ENCODE data around the gene CDX1. TPM values are rescaled to one million over a fixed set of nuclear protein-coding genes. Genes with fewer than 3 reads are reported as not detected.
A peak's percentile ranks its signal among the peaks of the same experiment; 100 is the strongest.

CDX1 gene
- total and polyA plus RNA-seq, 2 experiments from 2014 or later: 43.3 to 54.6 TPM

GRCh38 chr5:150168864-150169263 lies 2.3 kb downstream of the CDX1 start:
- TF ChIP-seq CTCF (IDR thresholded peaks at IDR 0.05; ENCODE audit: poor library complexity): no peak
- TF ChIP-seq EZH2 (IDR thresholded peaks at IDR 0.05; ENCODE audit: borderline replicate concordance): no peak
- no peak for TF ChIP-seq EZH2phosphoT487 (IDR thresholded peaks at IDR 0.05; ENCODE audit: low read depth, severe bottlenecking, unreplicated experiment)
- H3K27ac ChIP-seq: no peak overlapping the region
- H3K4me2 ChIP-seq: peak overlapping the region; percentile 63
- H4K20me1 ChIP-seq (ENCODE audit: insufficient read depth, poor library complexity, severe bottlenecking): no peaks in the 10 kb centered on the region
- H3K4me1 ChIP-seq (ENCODE audit: insufficient read depth): peaks cover 38% of the 10 kb centered on the region
- H3K36me3 ChIP-seq (replicated peaks; ENCODE audit: insufficient read depth, low read depth): no peaks in the 10 kb centered on the region
- peaks cover 5% of the 10 kb centered on the region for H3K27me3 ChIP-seq
- no peaks in the 10 kb centered on the region for H3K9me2 ChIP-seq (replicated peaks; ENCODE audit: insufficient read depth)
- H2AFZ ChIP-seq: no peak overlapping the region
- peaks cover 17% of the 10 kb centered on the region for H3K79me2 ChIP-seq
- DNase-seq (ENCODE audit: low spot score): no peak
- 63% methylated on average over 3 of the region's 3 CpGs for WGBS (ENCODE audit: low lambda C conversion rate, missing lambda C conversion rate)
- no peak overlapping the region for H3K4me3 ChIP-seq
- H3K9me3 ChIP-seq (ENCODE audit: low read depth): no peaks in the 10 kb centered on the region

- no peaks in the 10 kb centered on the region for H3K9me2 ChIP-seq (replicated peaks; ENCODE audit: insufficient read depth)
- H3K4me1 ChIP-seq (ENCODE audit: insufficient read depth): peaks cover 26% of the 10 kb centered on the region
- no peak overlapping the region for H2AFZ ChIP-seq
- no peaks in the 10 kb centered on the region for H4K20me1 ChIP-seq (ENCODE audit: insufficient read depth, poor library complexity, severe bottlenecking)
- H3K9me3 ChIP-seq (ENCODE audit: low read depth): no peaks in the 10 kb centered on the region
- TF ChIP-seq CTCF (IDR thresholded peaks at IDR 0.05; ENCODE audit: poor library complexity): no peak
- TF ChIP-seq EZH2 (IDR thresholded peaks at IDR 0.05; ENCODE audit: borderline replicate concordance): no peak
- no peak for TF ChIP-seq EZH2phosphoT487 (IDR thresholded peaks at IDR 0.05; ENCODE audit: low read depth, severe bottlenecking, unreplicated experiment)
- H3K4me3 ChIP-seq: no peak overlapping the region
- WGBS (ENCODE audit: low lambda C conversion rate, missing lambda C conversion rate): 68% methylated on average over 1 of the region's 1 CpG
- H3K4me2 ChIP-seq: no peak overlapping the region
- H3K27me3 ChIP-seq: no peaks in the 10 kb centered on the region
- no peak for DNase-seq (ENCODE audit: low spot score)
- H3K36me3 ChIP-seq (replicated peaks; ENCODE audit: insufficient read depth, low read depth): no peaks in the 10 kb centered on the region
- no peak overlapping the region for H3K27ac ChIP-seq
- H3K79me2 ChIP-seq: peaks cover 24% of the 10 kb centered on the region
These were observed 5.6 kb downstream of the CDX1 start for GRCh38 chr5:150172145-150172544.

- no peak overlapping the region for H2AFZ ChIP-seq
- no peaks in the 10 kb centered on the region for H4K20me1 ChIP-seq (ENCODE audit: insufficient read depth, poor library complexity, severe bottlenecking)
- no peak overlapping the region for H3K4me2 ChIP-seq
- H3K9me2 ChIP-seq (replicated peaks; ENCODE audit: insufficient read depth): no peaks in the 10 kb centered on the region
- DNase-seq (ENCODE audit: low spot score): no peak
- H3K36me3 ChIP-seq (replicated peaks; ENCODE audit: insufficient read depth, low read depth): no peaks in the 10 kb centered on the region
- no peaks in the 10 kb centered on the region for H3K9me3 ChIP-seq (ENCODE audit: low read depth)
- H3K27ac ChIP-seq: no peak overlapping the region
- H3K79me2 ChIP-seq: peaks cover 24% of the 10 kb centered on the region
- H3K27me3 ChIP-seq: no peaks in the 10 kb centered on the region
- H3K4me1 ChIP-seq (ENCODE audit: insufficient read depth): peaks cover 26% of the 10 kb centered on the region
- WGBS (ENCODE audit: low lambda C conversion rate, missing lambda C conversion rate): 74% methylated on average over 4 of the region's 4 CpGs
- no peak for TF ChIP-seq EZH2phosphoT487 (IDR thresholded peaks at IDR 0.05; ENCODE audit: low read depth, severe bottlenecking, unreplicated experiment)
- no peak for TF ChIP-seq CTCF (IDR thresholded peaks at IDR 0.05; ENCODE audit: poor library complexity)
- no peak for TF ChIP-seq EZH2 (IDR thresholded peaks at IDR 0.05; ENCODE audit: borderline replicate concordance)
- no peak overlapping the region for H3K4me3 ChIP-seq
These were observed 6.0 kb downstream of the CDX1 start for GRCh38 chr5:150172556-150172955.

GRCh38 chr5:150173161-150173560 lies 6.6 kb downstream of the CDX1 start:
- peaks cover 26% of the 10 kb centered on the region for H3K4me1 ChIP-seq (ENCODE audit: insufficient read depth)
- TF ChIP-seq EZH2 (IDR thresholded peaks at IDR 0.05; ENCODE audit: borderline replicate concordance) (no peak), EZH2phosphoT487 (IDR thresholded peaks at IDR 0.05; ENCODE audit: low read depth, severe bottlenecking, unreplicated experiment) (no peak), CTCF (IDR thresholded peaks at IDR 0.05; ENCODE audit: poor library complexity) (no peak)
- no peaks in the 10 kb centered on the region for H3K27me3 ChIP-seq
- no peaks in the 10 kb centered on the region for H4K20me1 ChIP-seq (ENCODE audit: insufficient read depth, poor library complexity, severe bottlenecking)
- WGBS (ENCODE audit: low lambda C conversion rate, missing lambda C conversion rate): 67% methylated on average over 3 of the region's 3 CpGs
- H3K27ac ChIP-seq: no peak overlapping the region
- H3K9me3 ChIP-seq (ENCODE audit: low read depth): no peaks in the 10 kb centered on the region
- DNase-seq (ENCODE audit: low spot score): no peak
- H3K36me3 ChIP-seq (replicated peaks; ENCODE audit: insufficient read depth, low read depth): no peaks in the 10 kb centered on the region
- H3K9me2 ChIP-seq (replicated peaks; ENCODE audit: insufficient read depth): no peaks in the 10 kb centered on the region
- peaks cover 22% of the 10 kb centered on the region for H3K79me2 ChIP-seq
- no peak overlapping the region for H3K4me2 ChIP-seq
- H3K4me3 ChIP-seq: no peak overlapping the region
- no peak overlapping the region for H2AFZ ChIP-seq

Data from hepatocyte (in vitro differentiated cells).